Ishikawa (cell line): ENCODE results near the gene CHRM5.
A peak's percentile ranks its signal among the peaks of the same experiment; 100 is the strongest.

Source experiments
- CEBPB ChIP-seq: IDR thresholded peaks from 2 replicates; pipeline ENCODE4 v1.6.1; 2012
- CREB1 ChIP-seq: IDR thresholded peaks from 2 replicates; pipeline ENCODE4 v1.6.1; 2012; ENCODE audit warnings: low read depth
- EGR1 ChIP-seq: IDR thresholded peaks from 2 replicates; pipeline ENCODE4 v1.6.1; 2012
- EP300 ChIP-seq: IDR thresholded peaks from 2 replicates; pipeline ENCODE4 v1.6.1; 2012; ENCODE audit warnings: borderline replicate concordance
- FOXM1 ChIP-seq: IDR thresholded peaks from 2 replicates; pipeline ENCODE4 v1.6.1; 2012; ENCODE audit warnings: low read depth, borderline replicate concordance
- MAX ChIP-seq: IDR thresholded peaks from 2 replicates; pipeline ENCODE4 v1.6.1; 2012
- RAD21 ChIP-seq: IDR thresholded peaks from 2 replicates; pipeline ENCODE4 v1.6.1; 2012; ENCODE audit warnings: low read depth
- REST ChIP-seq: IDR thresholded peaks from 2 replicates; pipeline ENCODE4 v1.6.1; 2012; ENCODE audit warnings: low read depth, mild to moderate bottlenecking
- TAF1 ChIP-seq: IDR thresholded peaks from 2 replicates; pipeline ENCODE4 v1.6.1; 2012; ENCODE audit warnings: low read depth, mild to moderate bottlenecking
- TEAD4 ChIP-seq: IDR thresholded peaks from 2 replicates; pipeline ENCODE4 v1.6.1; 2012
- USF1 ChIP-seq: IDR thresholded peaks from 2 replicates; pipeline ENCODE4 v1.6.1; 2012
- YY1 ChIP-seq: IDR thresholded peaks from 2 replicates; pipeline ENCODE4 v1.6.1; 2012; ENCODE audit warnings: low read depth
- ZBTB7A ChIP-seq: IDR thresholded peaks from 2 replicates; pipeline ENCODE4 v1.6.1; 2012; ENCODE audit warnings: low read depth

GRCh38 chr15:34038023-34038870 lies 70.0 kb downstream of the CHRM5 start:
- TF ChIP-seq CEBPB (no peak), YY1 (0 out of 2 replicates have a peak, but pooled peaks have one; percentile 23), TAF1 (no peak; the same call in 1 of the 2 replicates), RAD21 (no peak), FOXM1 (no peak), EP300 (no peak), USF1 (no peak), MAX (peak; percentile 84), CREB1 (no peak), TEAD4 (no peak), EGR1 (no peak), REST (no peak), ZBTB7A (no peak)
